HG02571 (cell line): ENCODE measurements around the gene OPN3.
A peak's percentile ranks its signal among the peaks of the same experiment; 100 is the strongest.

Experiments used
- ATAC-seq: cut with Tn5 transposase; IDR thresholded peaks from one replicate; pipeline ENCODE4 v1.9.1; 2021; ENCODE audit warnings: mild to moderate bottlenecking, moderate library complexity; ENCODE audit not compliant: unreplicated experiment

OPN3 gene

DNA sequence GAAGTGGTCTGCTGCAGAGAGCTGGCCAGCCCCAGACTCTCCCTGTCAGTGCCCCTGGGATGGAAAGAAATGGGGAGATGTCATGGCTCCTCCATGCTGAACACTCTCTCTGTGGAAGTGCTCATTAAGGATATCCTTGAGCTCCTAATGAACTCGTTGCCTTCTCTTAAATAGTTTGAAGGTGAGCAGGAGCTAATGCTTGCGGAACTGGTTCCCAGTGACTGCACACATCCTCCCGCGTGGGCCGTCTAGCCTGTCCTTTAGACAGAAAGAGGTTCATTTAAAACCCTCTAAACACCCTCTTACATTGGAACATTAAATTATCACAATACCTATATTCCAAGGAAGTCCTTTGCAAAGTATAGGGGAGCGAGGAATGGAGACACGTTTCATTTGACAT is 6.0 kb upstream of the OPN3 start:
- ATAC-seq, result no peak

DNA sequence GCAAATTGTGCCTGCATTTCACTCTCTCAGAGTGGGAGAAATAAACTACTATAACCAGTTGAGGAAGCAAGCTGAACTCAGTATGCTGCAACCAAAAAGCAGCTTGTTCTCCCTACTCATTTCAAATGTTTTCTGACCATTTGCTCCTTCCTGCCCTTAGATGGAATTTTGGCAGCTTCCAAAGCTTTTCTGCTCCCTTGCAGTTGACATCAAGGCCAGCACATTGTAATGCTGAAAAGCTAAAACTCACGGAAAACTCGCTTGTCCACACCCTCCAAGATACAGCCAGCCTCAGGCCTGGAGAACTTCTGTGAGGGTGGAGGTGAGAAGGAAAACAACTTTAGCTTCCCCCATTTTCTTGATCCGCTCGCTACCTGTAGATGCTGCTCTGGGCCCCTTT is 5.0 kb upstream of the OPN3 start:
- ATAC-seq, result no peak

DNA sequence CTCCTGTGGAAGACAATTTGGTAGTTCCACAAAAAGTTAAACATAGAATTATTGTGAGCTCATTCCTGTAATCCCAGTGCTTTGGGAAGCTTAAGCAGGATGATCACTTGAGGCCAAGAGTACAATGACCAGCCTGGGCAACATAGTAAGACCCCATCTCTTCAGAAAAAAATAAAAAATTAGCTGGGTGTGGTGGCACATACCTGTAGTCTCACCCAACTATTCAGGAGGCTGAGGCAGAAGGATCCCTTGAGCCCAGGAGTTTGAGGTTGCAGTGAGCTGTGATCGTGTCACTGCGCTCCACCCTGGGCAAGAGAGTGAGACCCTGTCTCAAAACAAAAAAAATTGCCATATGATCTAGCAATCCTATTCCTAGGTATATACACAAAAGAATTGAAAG is 4.1 kb upstream of the OPN3 start:
- no peak for ATAC-seq

DNA sequence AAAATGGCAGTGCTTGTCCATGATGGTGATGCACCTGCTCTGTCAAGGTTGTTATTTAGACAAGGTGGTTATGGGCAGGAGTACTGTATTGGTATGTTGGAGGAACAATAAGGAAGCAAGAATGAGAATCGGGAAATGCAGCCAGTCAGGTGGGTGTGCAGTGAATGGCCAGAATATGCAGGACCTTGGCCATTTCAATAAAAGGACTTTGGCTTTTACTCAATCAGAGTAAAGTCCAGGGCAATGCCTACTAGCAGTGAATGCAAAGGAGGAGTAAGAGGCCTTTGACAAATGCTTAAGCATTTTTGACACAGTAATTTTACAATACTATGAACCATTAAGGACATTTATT is 2.4 kb upstream of the OPN3 start:
- ATAC-seq, result no peak

DNA sequence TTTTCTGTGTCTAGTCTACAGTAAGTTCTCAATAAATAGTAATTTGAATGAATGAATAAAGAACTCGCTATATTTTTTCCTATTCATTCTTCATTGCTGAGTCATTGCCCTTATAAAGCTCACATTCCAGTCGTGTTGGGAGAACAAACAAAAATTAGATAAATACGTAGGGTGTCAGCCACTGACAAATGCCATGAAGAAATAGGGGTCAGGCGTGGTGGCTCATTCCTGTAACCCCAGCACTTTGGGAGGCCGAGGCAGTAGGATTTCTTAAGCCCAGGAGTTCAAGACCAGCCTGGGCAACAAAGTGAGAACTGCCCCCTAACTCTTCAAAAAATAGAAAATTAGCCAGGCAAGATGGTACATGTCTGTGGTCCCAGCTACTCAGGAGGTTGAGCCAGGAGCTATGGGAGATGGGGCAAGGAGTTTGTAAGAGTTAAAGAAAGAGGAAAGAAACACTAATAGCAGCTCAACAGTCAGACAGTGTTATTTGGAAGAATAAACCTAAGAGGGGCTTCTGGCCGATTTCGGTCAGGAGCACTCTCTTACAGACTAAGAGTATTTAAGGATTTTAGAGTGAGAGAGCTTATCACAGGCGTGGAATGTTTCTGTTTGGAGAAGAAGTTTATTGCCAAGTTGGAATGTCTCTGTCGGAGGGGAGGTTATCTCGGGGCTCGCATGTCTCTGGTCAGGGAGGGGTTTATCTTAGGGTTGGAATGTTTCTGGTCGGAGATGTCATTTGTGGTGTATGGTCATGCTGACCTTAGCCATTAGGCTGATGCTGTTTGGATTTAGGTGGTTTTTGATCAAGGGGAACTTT is 1.8 kb upstream of the OPN3 start:
- no peak for ATAC-seq

DNA sequence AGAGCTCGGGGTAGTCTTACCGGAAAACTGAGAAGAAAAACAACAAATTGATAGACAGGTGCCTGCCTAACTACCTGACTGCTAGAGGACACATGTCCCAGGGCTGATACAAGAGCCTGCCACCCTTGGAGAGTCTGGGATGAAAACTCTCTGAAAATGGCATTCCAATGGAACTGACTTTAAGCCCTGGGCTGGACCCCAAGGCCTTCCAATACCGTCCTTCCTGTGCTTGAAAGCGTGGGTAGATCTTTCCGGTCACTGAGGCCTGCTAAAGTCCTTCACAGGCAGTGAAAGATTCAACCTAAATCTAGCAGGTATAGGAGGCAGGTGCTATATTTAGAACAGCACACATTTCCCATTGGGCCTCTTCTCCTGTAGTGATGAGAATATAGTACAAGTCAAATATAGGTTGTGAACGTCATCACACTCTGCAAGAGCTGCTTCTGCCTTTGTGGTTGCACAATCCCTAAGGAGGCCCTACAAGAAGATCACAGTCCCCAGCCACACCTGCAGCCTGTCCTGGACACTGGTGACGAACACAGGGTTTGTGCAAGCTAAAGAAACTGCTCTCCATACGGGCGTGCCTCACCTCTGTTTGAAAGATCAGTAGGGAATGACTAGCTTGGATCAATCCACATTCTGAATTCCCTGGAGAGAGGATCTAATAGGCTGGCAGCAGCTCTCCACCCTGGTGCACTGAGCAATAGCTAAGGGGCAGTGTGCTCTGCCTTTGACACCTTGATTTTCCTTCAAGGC is 876 bp upstream of the OPN3 start:
- no peak for ATAC-seq

DNA sequence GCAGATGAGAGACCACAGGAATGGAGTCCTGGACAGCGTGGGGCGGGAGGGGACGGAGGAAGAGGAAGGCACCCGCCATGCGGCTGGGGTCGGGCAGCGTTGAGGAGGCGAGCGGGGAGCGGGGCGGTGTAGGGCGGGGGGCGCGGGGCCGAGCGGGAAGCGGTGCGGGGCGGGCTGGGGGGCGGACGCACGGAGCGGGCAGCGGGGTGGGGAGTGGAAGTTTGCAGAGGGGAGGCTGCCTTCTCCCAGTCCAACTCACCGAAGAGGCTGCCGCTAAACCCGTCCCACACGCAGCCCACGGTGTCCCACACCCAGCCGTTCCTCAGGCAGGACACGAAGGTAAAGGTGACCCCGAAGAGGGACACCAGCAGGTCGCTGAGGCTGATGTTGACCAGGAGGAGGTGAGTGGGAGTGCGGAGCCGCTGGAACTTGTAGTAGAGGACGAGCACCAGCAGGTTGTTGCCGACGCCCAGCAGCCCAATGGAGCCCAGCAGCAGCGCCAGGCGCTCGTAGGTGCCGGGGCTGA is 483 bp downstream of the OPN3 start:
- peak; percentile 40 for ATAC-seq

DNA sequence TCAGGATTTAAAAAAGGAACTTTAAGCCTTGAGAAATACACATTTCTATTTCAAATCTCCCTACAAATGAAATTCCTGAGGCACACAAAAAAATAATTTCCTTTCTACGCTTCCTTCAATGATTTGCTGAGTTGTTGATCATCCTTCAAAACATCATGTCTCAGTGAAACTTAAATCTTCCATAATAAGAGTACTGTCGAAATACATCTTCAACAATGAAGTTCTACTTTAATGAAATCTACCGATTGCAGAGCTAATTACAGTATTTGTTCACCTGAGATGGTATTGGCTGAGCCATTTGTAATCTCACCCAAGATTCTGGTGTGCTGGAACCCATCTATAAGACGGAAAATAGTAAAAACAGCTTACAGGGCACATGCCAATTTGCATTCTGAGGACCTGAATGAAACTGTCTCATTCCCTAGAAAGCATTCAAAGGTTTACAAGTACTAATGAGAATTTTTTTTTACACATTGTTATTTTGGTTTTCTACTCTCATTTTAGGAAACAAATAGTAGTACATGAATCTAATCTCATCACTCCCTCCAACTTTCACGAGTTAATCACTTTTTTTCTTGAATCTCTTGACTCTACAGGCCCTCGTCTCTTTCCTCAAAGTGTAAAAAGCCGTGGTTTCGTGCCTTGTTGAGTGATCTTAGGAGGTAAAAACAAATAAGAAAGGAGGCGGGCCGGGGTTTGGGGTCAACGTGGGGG is 1.1 kb downstream of the OPN3 start:
- ATAC-seq, result no peak

DNA sequence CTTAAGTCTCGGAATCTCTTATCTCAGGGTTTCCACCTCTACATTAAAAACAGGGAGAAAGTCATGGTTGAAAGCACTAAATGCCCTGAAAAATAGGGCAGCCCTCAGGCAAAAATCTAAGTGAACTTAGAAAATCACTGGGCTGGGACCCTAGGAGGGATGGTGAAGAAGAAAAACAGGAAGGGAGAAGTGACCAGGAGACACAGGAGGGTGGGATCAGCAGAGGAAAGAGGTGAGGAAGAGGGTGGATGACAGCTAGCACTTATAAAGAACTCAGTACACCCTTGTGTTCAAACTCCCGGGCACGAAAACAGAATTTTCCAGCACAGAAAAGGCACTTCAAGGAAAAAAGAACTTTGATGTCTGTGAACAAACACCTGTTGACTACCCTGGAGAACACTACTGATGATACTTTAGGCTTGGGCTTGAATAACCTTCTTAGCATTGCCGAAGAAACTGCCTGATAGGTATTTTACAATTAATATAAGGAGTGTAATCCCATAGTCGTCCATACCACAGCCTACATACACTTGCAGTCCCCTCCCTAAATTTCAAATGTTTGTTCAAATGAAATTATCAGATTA is 2.0 kb downstream of the OPN3 start:
- ATAC-seq, result no peak

DNA sequence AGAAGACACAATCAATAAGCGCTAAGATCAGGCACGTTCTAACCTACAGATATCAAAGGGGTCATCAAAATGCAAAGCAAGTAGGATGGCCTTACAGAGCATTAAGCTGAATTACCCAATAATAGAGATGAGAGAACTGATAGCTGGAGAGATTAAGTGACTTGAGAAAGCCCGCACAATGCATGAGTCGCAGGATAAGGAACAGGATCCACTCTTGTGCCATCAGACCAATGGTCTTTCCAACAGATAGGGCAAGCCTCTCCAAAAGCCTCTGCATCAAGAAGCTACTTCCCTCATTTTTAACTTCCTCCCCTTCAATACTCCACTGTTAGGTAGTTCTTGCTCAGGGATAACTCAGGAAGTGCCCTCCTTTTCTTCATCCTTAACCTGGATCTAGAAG is 2.6 kb downstream of the OPN3 start:
- no peak for ATAC-seq

DNA sequence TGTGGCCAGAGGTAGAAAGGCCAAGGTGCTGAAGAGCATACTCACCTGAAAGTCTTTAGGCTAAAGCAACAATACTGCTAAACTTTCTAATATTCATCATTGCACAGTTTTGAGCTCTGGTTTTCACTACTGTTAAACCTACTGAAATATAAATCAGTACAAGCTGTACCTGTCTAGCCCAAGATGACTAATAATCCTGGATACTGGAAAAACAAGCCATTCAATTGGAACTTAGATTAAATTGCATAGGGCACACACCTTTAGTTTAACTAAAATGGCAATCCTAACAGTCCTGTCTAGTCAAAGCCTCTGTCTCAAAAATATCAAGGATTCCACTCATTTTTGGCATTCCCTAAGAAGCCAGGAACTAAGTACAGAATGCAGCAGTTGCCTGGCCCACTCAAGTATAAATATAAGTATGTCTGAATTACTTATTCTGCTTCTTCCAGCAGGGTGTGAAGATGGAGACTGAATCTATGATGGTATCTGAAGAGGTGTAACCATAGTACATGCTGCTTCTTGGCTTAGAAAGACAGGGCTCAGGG is 3.1 kb downstream of the OPN3 start:
- no peak for ATAC-seq

DNA sequence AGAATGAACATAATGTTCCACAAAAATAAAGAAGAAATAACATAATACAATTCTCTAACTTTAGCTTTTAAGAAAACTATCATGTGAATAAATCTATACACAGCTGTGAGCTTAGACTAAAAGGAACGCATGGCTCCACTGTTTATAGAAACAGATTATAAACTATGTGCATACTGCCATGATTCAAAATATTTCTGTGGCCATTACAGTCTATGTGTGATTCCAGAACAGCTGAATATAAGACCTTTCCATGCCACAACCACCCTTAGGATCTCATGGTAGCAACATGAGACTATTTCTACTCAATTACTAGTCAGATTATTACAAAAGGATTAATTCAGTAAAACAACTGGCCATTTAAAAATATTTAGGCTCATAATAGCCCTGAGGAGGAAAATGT is 3.9 kb downstream of the OPN3 start:
- no peak for ATAC-seq

DNA sequence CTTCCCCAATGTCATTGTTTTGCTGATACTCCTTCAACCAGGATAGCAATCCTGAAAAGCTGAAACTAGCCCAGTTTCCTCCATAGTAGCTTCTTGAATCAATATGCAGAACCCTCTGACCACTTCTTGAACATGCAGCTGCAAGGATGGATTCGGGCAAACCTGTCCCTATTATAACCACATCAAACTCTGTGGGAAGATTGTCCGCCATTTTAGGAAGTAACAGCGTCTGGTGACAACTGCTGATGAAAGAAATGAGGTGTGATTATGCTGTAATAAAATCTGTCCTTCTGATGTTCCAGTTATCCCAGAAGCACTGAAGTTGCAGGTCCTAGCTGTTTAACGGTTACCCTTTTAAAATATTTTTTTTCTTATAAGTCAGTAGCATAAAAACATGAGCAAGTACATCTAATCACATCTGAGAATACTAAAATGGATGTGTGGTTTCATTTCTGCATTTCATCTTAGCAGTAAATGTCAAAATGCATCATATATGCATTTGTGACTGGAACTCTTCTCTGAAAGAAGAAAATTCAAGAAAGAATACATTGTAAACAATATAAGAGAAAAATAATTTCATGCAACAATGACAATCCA is 4.5 kb downstream of the OPN3 start:
- no peak for ATAC-seq

DNA sequence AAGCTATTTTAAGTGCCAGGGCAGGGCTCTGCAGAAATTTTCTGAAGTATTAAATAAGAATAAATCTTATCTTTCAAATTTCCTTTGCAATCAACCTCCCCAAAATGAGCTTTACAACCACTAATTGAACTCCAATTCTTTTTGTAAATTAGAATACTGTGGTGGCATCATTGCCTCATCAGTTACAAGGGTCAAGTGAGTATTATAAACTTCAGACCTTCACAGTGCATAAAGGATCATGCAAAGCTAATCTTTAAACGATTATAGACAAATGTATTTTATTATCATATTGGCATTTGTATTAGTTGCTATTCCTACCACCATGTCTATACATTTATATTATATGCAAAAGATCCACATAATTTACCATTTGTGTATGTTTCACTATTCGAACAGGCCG is 7.2 kb downstream of the OPN3 start:
- no peak for ATAC-seq

DNA sequence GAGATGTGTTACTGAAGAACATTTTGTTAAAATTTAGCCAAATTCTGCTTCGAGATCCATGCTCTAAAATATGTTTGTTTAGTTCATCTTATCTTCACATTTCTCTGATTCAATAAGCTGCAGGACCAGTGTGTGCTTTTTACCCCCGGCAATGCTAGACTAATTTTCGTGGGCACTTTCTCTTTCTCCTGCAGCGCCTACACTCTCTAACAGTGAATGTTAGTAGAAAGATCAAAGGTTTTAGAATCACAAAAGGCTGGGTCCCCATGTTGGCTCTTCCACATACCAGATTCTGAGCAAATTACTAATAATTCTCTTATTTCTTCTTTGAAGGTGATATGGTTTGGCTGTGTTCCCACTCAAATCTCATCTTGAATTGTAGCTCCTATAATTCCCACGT is 8.5 kb downstream of the OPN3 start:
- ATAC-seq, result no peak

DNA sequence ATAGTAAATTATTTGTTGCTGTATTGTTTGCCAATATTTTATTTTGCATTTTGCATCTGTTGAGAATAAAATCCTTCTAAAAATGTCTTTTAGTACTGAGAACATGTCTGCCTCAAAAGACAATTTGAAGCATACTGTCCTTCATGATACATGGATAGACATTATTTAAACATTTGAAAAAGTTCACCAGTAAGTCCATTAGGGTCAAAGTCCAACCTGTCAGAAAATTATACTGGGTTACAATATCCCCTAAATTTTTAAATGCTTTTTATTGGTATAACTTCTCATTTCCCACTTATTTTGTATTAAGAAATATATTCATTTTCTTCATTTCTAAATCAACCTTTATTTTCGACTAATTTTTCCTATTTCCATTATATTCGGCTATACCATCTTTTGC is 9.3 kb downstream of the OPN3 start:
- ATAC-seq, result no peak

DNA sequence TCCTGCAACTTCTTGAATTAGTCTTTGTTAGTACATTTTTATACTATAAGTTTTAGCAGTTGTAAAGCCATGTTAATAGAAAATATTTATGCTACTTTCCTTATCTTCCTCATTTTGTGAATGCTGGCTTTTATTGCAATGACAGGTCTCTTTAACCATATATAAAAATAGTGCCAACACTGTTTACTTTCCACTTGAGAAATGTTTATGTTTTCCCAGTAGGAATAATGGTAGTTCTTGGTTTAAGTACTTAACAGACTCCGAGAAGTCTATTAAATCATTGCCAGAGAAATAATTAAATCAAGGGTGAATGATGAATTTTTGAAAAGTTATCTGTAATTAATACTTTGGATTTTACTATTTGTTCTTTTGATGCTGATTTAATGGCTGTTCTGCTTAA is 9.7 kb downstream of the OPN3 start:
- ATAC-seq, result no peak

DNA sequence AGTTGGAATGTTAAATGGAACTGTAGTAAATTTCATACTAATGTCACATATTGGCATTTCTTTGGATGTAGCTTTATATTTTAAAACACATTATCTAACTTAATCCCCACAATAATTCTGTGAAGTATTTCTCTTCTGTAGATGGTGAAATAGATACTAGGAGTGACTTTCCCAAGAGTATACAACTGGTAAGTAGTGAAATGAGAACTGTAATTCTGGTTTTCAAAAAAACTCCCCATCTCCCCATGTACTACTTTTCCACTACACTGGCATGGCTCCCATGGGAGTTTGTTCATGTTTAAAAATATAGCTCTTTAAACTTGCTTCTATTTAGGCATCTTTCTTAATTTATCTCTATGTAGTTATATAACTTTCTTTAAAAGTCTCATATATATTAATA is 10.2 kb downstream of the OPN3 start:
- ATAC-seq, result no peak

DNA sequence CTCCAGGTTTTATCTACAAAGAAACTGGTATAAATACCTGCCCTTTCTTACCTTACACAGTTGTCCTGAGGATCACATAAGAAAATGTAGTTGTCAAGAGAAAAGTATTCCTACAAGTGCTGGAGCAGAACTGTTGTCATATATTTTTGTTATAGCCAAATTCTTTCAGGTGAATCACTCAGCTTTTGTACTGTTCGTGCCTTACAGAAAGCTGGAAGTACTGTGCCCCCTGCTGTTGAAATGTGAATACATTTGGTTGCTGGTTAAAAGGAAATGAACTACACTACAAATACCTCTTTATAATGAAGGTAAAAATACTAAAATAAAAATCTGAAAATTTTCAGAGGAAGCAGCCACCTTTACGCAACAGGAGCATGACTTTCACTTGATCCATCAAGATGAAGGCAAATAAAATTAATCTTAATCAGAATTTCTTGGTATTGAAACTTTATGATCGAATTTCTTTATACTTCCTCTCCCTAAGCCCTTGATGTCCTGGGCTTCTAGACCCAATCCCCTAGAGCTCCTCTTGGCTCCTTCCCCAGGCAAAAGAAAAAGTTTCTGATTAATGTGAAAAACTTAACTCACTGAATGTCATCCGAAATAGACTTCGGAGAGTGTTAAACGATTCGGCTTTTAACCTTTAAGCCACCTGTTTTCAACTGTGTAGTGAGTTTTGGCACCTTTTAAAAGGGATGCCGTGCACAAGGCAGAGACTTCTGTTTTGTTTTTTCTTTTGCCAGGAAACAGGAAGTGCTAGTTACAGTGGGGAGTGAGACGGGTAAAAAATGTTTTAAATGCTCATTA is 12.5 kb downstream of the OPN3 start:
- peak; percentile 74 for ATAC-seq

DNA sequence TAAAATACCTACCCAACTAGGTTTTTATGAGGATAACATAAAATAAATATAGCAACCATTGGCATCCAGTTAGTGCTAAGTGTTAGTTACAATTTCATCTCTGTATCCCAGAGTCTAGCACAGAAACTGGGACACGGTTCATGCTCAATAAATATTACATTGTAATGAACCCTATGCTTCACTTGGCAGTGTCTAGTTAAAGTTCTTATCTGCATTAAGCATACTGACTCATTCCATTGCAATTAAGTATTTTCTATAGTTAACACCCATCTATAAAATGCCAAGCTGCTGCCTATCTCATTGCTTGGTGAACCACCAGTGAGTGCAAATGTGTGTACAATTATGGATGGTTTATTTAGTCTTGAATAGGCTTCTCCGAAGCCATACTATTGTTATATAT is 15.2 kb downstream of the OPN3 start:
- no peak for ATAC-seq
